Activated CD4-positive, alpha-beta T cell treated with anti-CD3 and anti-CD28 coated beads for 36 hours (primary cell): ENCODE data around the gene NUP153. TPM values are rescaled to one million over a fixed set of nuclear protein-coding genes. Genes with fewer than 3 reads are reported as not detected.

Experiments
- ATAC-seq: fragments of 200-7000 bp; cut with Tn5 transposase; one replicate; pipeline ENCODE4 v1.10.0; 2021; ENCODE audit warnings: mild to moderate bottlenecking, moderate library complexity
- CTCF ChIA-PET: fragments of 350-600 bp; sonication (Branson Sonifier 250); formaldehyde crosslinking; loops from one replicate; lab custom pipeline; 2021; ENCODE audit warnings: antibody characterized with exemption; lab: Charles Lee
- POLR2A ChIA-PET: fragments of 350-600 bp; sonication (Branson Sonifier 250); formaldehyde crosslinking; loops from one replicate; lab custom pipeline; 2021; ENCODE audit warnings: antibody characterized with exemption, inconsistent platforms; lab: Charles Lee
- DNase-seq: peaks from one replicate; pipeline ENCODE4 v3.0.0-alpha.2; 2020
- H3K27ac Mint-ChIP-seq: one replicate; pipeline ENCODE4 v1.8.0; 2021; ENCODE audit warnings: mixed read lengths
- H3K27me3 Mint-ChIP-seq: one replicate; pipeline ENCODE4 v1.8.0; 2021; ENCODE audit warnings: mixed read lengths
- H3K36me3 Mint-ChIP-seq: one replicate; pipeline ENCODE4 v1.8.0; 2021; ENCODE audit warnings: low read depth, mixed read lengths
- H3K4me1 Mint-ChIP-seq: one replicate; pipeline ENCODE4 v1.8.0; 2021; ENCODE audit warnings: mixed read lengths
- H3K4me3 Mint-ChIP-seq: one replicate; pipeline ENCODE4 v1.8.0; 2021; ENCODE audit warnings: mild to moderate bottlenecking, moderate library complexity, mixed read lengths
- H3K9me3 Mint-ChIP-seq: one replicate; pipeline ENCODE4 v1.8.0; 2021; ENCODE audit warnings: low read depth, mixed read lengths
- intact Hi-C, 2 experiments: fragments of 100-400 bp; cut with DNase I in 1 of 2; cut with micrococcal nuclease in 1 of 2; formaldehyde crosslinking; loops; one replicate each; pipeline versions ENCODE4 v1.14.2 to v1.15.1; 2022 to 2024; cut with DNase I, micrococcal nuclease
- total RNA-seq, 2 experiments: library from RNA; stranded (reverse); gene quantifications; one replicate each; pipeline ENCODE4 v1.2.3, GENCODE V29; 2021

Gene NUP153
- total RNA-seq, 2 experiments from 2014 or later = 81.0 to 99.8 TPM

DNA sequence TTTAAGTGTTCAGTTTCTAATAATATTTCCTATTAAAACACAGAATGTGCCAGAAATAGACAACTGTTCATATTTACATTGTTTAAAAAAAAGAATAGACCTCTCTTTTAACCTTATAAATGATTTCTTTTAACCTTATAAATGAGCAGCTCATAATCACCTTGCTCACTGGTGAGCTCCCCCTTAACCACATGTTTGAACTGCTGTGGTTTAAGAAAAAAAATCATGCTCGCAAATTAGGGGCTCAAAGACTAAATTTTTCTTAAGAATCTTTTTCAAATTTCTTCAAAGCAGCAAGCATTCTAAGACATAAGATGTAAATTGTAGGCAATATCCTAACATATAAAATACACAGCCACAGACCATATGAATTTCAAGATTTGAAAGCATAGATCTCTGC lies 73.8 kb downstream of the NUP153 start:
- intact Hi-C loops = no loop called here
- Mint-ChIP-seq H3K27me3 (no peaks in the 10 kb centered on the region), H3K4me1 (peaks cover 44% of the 10 kb centered on the region), H3K9me3 (no peaks in the 10 kb centered on the region), H3K36me3 (peaks cover 82% of the 10 kb centered on the region), H3K4me3 (no peak overlapping the region), H3K27ac (peak overlapping the region; percentile 85)
- POLR2A ChIA-PET = no interaction called here
- ATAC-seq (no peak), DNase-seq (no peak)
- CTCF ChIA-PET = interaction anchor here (1.3 to 1.9 kb wide), 2 partner anchors 13 to 70 kb away, joined by 3 to 4 read pairs; no protein-coding TSS in a partner anchor

DNA sequence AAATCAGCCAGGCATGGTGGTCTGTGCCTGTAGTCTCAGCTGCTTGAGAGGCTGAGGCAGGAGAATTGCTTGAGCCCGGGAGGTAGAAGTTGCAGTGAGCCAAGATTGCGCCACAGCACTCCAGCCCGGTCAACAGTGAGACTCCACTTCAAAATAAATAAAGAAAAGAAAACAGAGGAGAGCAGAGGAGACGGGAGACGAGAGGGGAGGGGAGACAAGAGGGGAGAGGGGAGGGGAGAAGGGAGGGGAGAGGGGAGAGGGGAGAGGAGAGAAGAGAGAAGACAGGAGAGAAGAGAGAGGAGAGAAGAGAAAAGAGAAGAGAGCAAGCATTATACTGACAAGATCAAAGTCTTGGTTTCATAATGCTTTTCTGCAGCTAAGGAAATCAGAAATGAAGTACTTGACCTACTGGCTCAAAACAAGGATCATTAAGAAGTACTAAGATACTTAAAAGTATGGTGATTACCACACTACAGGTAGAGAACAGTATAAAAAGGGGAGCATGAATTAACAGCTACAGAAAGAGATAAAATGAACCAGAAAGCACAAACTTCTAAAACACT lies 76.1 kb downstream of the NUP153 start:
- peaks cover 28% of the 10 kb centered on the region for H3K4me1 Mint-ChIP-seq
- H3K9me3 Mint-ChIP-seq = no peaks in the 10 kb centered on the region
- DNase-seq = no peak
- CTCF ChIA-PET = interaction anchor here (0.7 kb wide), 1 partner anchor 25 kb away, joined by 3 read pairs; no protein-coding TSS in a partner anchor
- intact Hi-C loops = no loop called here
- no peak overlapping the region for H3K4me3 Mint-ChIP-seq
- H3K27me3 Mint-ChIP-seq = no peaks in the 10 kb centered on the region
- H3K27ac Mint-ChIP-seq = peak overlapping the region; percentile 56
- POLR2A ChIA-PET = no interaction called here
- peaks cover 73% of the 10 kb centered on the region for H3K36me3 Mint-ChIP-seq
- ATAC-seq = no peak

- peaks cover 24% of the 10 kb centered on the region for H3K4me1 Mint-ChIP-seq
- ChIA-PET CTCF (no interaction called here), POLR2A (no interaction called here)
- H3K27ac Mint-ChIP-seq = peak overlapping the region; percentile 24
- intact Hi-C loops = no loop called here
- no peaks in the 10 kb centered on the region for H3K9me3 Mint-ChIP-seq
- ATAC-seq (no peak), DNase-seq (no peak)
- H3K27me3 Mint-ChIP-seq = no peaks in the 10 kb centered on the region
- H3K4me3 Mint-ChIP-seq = no peak overlapping the region
- peaks cover 73% of the 10 kb centered on the region for H3K36me3 Mint-ChIP-seq
These were observed 76.8 kb downstream of the NUP153 start for GRCh38 chr6:17629824-17630510.

DNA sequence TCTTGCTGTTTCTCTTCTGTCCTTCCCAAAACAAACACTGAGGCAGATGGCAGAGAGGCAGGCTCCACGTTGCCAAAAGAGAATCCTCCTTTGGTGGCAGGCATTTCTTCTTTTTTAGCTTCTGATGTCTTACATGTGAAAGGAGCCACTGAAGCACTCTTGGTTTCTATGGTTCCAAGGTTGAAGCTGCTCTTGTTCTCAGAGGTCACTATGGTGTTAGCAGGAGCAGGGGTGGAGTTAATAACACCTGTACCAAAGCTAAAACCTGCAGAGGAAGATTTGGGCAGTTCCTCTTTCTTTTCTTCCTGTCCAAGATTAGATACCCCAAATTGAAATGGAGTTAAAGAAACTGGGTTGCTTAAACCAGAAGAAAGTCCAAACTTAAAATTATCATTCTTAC lies 77.9 kb downstream of the NUP153 start:
- no peaks in the 10 kb centered on the region for H3K27me3 Mint-ChIP-seq
- peaks cover 76% of the 10 kb centered on the region for H3K36me3 Mint-ChIP-seq
- no peak overlapping the region for H3K4me3 Mint-ChIP-seq
- H3K4me1 Mint-ChIP-seq = peaks cover 21% of the 10 kb centered on the region
- CTCF ChIA-PET = interaction anchor here (0.6 to 1.5 kb wide), 5 partner anchors 17 to 186 kb away, joined by 3 to 4 read pairs (median 3); no protein-coding TSS in a partner anchor
- POLR2A ChIA-PET = no interaction called here
- no peak for DNase-seq
- no peak for ATAC-seq
- intact Hi-C loops = no loop called here
- no peaks in the 10 kb centered on the region for H3K9me3 Mint-ChIP-seq
- peak overlapping the region; percentile 58 for H3K27ac Mint-ChIP-seq

- DNase-seq = no peak
- ChIA-PET CTCF (no interaction called here), POLR2A (no interaction called here)
- no peak for ATAC-seq
- Mint-ChIP-seq H3K4me1 (peaks cover 13% of the 10 kb centered on the region), H3K9me3 (no peaks in the 10 kb centered on the region), H3K36me3 (peaks cover 60% of the 10 kb centered on the region), H3K27me3 (no peaks in the 10 kb centered on the region), H3K4me3 (no peak overlapping the region), H3K27ac (no peak overlapping the region)
- intact Hi-C loops = no loop called here
These were observed 82.3 kb downstream of the NUP153 start for GRCh38 chr6:17624396-17624795.

GRCh38 chr6:17622144-17622543 lies 84.6 kb downstream of the NUP153 start:
- intact Hi-C loops = loop anchor here in 1 of 2 experiments (2.0 kb wide), 1 partner anchor 17 kb away; no protein-coding TSS in a partner anchor
- peaks cover 10% of the 10 kb centered on the region for H3K4me1 Mint-ChIP-seq
- H3K4me3 Mint-ChIP-seq = no peak overlapping the region
- H3K27ac Mint-ChIP-seq = no peak overlapping the region
- H3K27me3 Mint-ChIP-seq = no peaks in the 10 kb centered on the region
- H3K36me3 Mint-ChIP-seq = peaks cover 61% of the 10 kb centered on the region
- DNase-seq (no peak), ATAC-seq (no peak)
- ChIA-PET CTCF (no interaction called here), POLR2A (no interaction called here)
- H3K9me3 Mint-ChIP-seq = no peaks in the 10 kb centered on the region

GRCh38 chr6:17621003-17621402 lies 85.7 kb downstream of the NUP153 start:
- intact Hi-C loops = no loop called here
- Mint-ChIP-seq H3K27ac (no peak overlapping the region), H3K27me3 (no peaks in the 10 kb centered on the region)

DNA sequence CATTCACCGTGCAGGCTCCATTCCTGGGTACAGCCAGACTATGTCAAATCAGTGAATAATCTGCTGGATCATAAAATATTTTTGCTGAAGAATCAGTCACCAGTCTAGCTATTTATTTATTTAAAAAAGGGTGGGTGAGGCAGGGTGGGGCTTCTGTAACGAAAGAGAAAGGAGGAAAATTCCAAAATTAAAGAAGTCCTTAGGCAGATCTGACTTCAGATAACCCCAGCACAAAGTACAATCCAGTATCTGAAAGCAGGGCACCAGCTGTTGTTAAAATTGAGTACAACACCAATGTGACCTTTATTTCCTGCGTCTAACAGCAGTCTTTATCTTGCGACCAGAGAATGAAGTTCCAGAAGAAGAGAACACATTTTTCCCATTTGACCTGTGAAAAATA lies 90.9 kb downstream of the NUP153 start:
- no peak overlapping the region for H3K4me3 Mint-ChIP-seq
- CTCF ChIA-PET = interaction anchor here (0.5 kb wide), 1 partner anchor 59 kb away, joined by 3 read pairs; no protein-coding TSS in a partner anchor
- no peak overlapping the region for H3K27ac Mint-ChIP-seq
- H3K36me3 Mint-ChIP-seq = peaks cover 58% of the 10 kb centered on the region
- H3K27me3 Mint-ChIP-seq = no peaks in the 10 kb centered on the region
- peaks cover 3% of the 10 kb centered on the region for H3K4me1 Mint-ChIP-seq
- H3K9me3 Mint-ChIP-seq = no peaks in the 10 kb centered on the region
- DNase-seq = no peak
- intact Hi-C loops = no loop called here
- POLR2A ChIA-PET = no interaction called here
- ATAC-seq = no peak

More at GRCh38 chr6:17621003-17621402, 85.7 kb downstream of the NUP153 start:
- CTCF ChIA-PET = interaction anchor here (0.7 kb wide), 1 partner anchor 390 kb away, joined by 3 read pairs; no protein-coding TSS in a partner anchor
- DNase-seq = no peak
- no peak overlapping the region for H3K4me3 Mint-ChIP-seq
- peaks cover 10% of the 10 kb centered on the region for H3K4me1 Mint-ChIP-seq
- no peaks in the 10 kb centered on the region for H3K9me3 Mint-ChIP-seq
- ATAC-seq = no peak
- peaks cover 65% of the 10 kb centered on the region for H3K36me3 Mint-ChIP-seq
- POLR2A ChIA-PET = interaction anchor here (0.6 kb wide), 1 partner anchor 27 kb away, joined by 3 read pairs; no protein-coding TSS in a partner anchor

DNA sequence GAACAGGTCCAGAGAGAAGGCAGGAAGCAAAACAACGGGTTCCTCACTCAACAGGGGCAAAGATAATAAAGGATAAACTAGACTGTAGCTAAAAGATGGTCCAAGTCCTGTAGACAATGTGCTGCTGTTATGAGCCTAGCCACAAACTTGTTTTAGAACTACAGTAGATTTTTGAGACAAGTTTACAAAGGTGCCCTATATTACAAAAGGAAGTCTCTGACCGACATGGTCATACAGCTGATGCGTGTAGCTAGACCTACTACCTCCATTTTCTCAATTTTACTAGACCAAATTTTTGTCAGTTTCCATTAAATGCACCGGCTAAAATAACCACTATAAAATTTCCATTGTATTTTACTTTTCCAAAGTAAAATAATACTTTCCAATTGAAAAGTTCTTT lies 94.7 kb downstream of the NUP153 start:
- CTCF ChIA-PET = interaction anchor here (1.1 kb wide), 1 partner anchor 16 kb away, joined by 4 read pairs; no protein-coding TSS in a partner anchor
- no peaks in the 10 kb centered on the region for H3K9me3 Mint-ChIP-seq
- H3K27me3 Mint-ChIP-seq = no peaks in the 10 kb centered on the region
- ATAC-seq (no peak), DNase-seq (no peak)
- peak overlapping the region; percentile 30 for H3K27ac Mint-ChIP-seq
- POLR2A ChIA-PET = no interaction called here
- peaks cover 3% of the 10 kb centered on the region for H3K4me1 Mint-ChIP-seq
- peaks cover 32% of the 10 kb centered on the region for H3K36me3 Mint-ChIP-seq
- intact Hi-C loops = loop anchor here in 1 of 2 experiments (5.0 kb wide), 1 partner anchor 35 kb away; no protein-coding TSS in a partner anchor
- H3K4me3 Mint-ChIP-seq = no peak overlapping the region

DNA sequence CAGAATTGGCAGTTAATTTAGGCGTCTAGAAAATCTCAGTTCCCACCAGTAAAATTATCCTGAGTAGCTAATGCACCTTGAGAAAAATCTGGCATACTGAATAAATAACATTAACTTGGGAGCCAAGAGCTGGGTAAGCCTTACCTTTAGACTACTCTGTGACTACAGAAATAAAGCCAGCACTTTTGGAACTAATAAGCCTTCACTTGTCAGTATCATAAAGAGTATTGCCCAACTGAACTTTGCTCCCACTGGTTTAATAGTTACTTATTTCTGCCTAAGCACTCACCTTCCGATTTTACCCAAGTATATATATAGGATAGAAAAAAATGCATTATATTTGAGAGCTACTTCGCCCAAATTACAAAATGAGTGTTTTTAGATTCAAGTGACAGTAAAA lies 95.9 kb downstream of the NUP153 start:
- ChIA-PET CTCF (interaction anchor here (1.2 kb wide), 1 partner anchor 35 kb away, joined by 3 read pairs; no protein-coding TSS in a partner anchor), POLR2A (no interaction called here)
- ATAC-seq (no peak), DNase-seq (no peak)
- H3K27ac Mint-ChIP-seq = no peak overlapping the region
- no peak overlapping the region for H3K4me3 Mint-ChIP-seq
- no peaks in the 10 kb centered on the region for H3K27me3 Mint-ChIP-seq
- intact Hi-C loops = loop anchor here in 1 of 2 experiments (5.0 kb wide), 1 partner anchor 36 kb away; no protein-coding TSS in a partner anchor
- peaks cover 3% of the 10 kb centered on the region for H3K4me1 Mint-ChIP-seq
- H3K9me3 Mint-ChIP-seq = no peaks in the 10 kb centered on the region
- H3K36me3 Mint-ChIP-seq = peaks cover 22% of the 10 kb centered on the region

GRCh38 chr6:17606606-17607005 lies 100.1 kb downstream of the NUP153 start:
- no peaks in the 10 kb centered on the region for H3K27me3 Mint-ChIP-seq

More at GRCh38 chr6:17606606-17607005, 100.1 kb downstream of the NUP153 start:
- no peaks in the 10 kb centered on the region for H3K9me3 Mint-ChIP-seq
- H3K4me3 Mint-ChIP-seq = no peak overlapping the region
- H3K4me1 Mint-ChIP-seq = peaks cover 29% of the 10 kb centered on the region
- ChIA-PET POLR2A (no interaction called here), CTCF (interaction anchor here (0.6 to 1.5 kb wide), 3 partner anchors 21 to 101 kb away, joined by 3 to 4 read pairs (median 3); no protein-coding TSS in a partner anchor)
- no peak for ATAC-seq
- DNase-seq = no peak
- peaks cover 3% of the 10 kb centered on the region for H3K36me3 Mint-ChIP-seq
- H3K27ac Mint-ChIP-seq = no peak overlapping the region
- intact Hi-C loops = no loop called here
